Activated CD4-positive, alpha-beta T cell treated with anti-CD3 and anti-CD28 coated beads, Interleukin-2, amount 10 ng/mL, durations not matched to agents 7 days and 5 days (primary cell): ENCODE results near the gene IGF1R. TPM values are rescaled to one million over a fixed set of nuclear protein-coding genes. Genes with fewer than 3 reads are reported as not detected.

ENCODE experiments used
- CTCF ChIA-PET: fragments of 350-600 bp; sonication (Branson Sonifier 250); formaldehyde crosslinking; loops from one replicate; lab custom pipeline; 2021; ENCODE audit warnings: antibody characterized with exemption; lab: Charles Lee
- POLR2A ChIA-PET: fragments of 350-600 bp; sonication (Branson Sonifier 250); formaldehyde crosslinking; loops from one replicate; lab custom pipeline; 2021; ENCODE audit warnings: antibody characterized with exemption; lab: Charles Lee
- DNase-seq: peaks from one replicate; pipeline ENCODE4 v3.0.0-alpha.2; 2020
- H3K27ac Mint-ChIP-seq: one replicate; pipeline ENCODE4 v1.8.0; 2021; ENCODE audit warnings: mild to moderate bottlenecking, moderate library complexity, mixed read lengths
- H3K27me3 Mint-ChIP-seq: one replicate; pipeline ENCODE4 v1.8.0; 2021; ENCODE audit warnings: mixed read lengths
- H3K36me3 Mint-ChIP-seq: one replicate; pipeline ENCODE4 v1.8.0; 2021; ENCODE audit warnings: low read depth, mixed read lengths
- H3K4me1 Mint-ChIP-seq: one replicate; pipeline ENCODE4 v1.8.0; 2021; ENCODE audit warnings: mixed read lengths
- H3K4me3 Mint-ChIP-seq: one replicate; pipeline ENCODE4 v1.8.0; 2021; ENCODE audit warnings: mild to moderate bottlenecking, moderate library complexity, mixed read lengths
- H3K9me3 Mint-ChIP-seq: one replicate; pipeline ENCODE4 v1.8.0; 2021; ENCODE audit warnings: mixed read lengths
- total RNA-seq, 2 experiments: library from RNA; stranded (reverse); gene quantifications; one replicate each; pipeline ENCODE4 v1.2.3, GENCODE V29; 2021

Gene IGF1R
- total RNA-seq, 2 experiments from 2014 or later: 18.8 to 24.8 TPM

GRCh38 chr15:98951004-98951403 is 302.7 kb downstream of the IGF1R start:
- CTCF ChIA-PET: no interaction called here
- H3K36me3 Mint-ChIP-seq: no peaks in the 10 kb centered on the region
- POLR2A ChIA-PET: no interaction called here
- no peaks in the 10 kb centered on the region for H3K27me3 Mint-ChIP-seq
- no peaks in the 10 kb centered on the region for H3K9me3 Mint-ChIP-seq
- no peak overlapping the region for H3K4me3 Mint-ChIP-seq
- peaks cover 20% of the 10 kb centered on the region for H3K4me1 Mint-ChIP-seq
- peak overlapping the region; percentile 54 for H3K27ac Mint-ChIP-seq
- DNase-seq: no peak

DNA sequence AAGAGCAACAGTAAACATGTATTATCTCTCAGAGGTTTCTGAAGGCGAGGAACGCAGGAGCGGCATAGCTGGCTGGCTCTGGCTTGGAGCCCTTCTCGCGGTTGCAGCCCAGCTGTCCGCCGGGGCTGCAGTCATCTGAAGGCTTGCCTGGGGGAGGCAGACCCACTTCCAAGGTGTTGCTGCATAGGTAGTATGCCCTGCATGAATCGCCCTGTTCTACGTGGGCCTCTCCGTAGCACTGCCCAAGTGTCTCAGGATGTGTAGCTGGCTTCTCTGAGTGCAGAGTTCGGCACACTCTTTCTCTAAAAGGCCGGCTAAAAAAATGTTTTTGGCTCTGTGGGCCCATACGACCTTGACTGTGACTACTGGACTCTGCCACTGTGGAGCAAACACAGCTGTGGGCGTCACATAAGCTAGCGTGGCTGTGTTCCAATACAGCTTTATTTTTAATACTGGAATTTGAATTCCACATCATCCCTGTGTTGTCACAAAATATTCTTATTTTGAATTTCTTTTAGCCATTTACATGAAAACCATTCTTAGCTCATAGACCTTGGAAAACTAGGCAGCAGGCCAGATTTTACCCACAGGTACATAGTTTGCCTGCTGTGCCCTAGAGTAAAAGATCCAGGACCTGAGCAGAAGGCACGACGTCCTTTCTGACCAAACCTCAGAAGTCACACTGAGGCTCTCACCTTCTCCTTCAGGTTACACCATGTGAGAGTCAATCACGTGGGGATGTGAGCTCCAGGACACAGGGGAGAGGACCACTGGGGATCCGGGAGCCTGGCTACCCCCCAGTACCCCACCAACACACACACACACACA is 303.4 kb downstream of the IGF1R start:
- peak overlapping the region; percentile 68 for H3K27ac Mint-ChIP-seq
- CTCF ChIA-PET: no interaction called here
- H3K4me3 Mint-ChIP-seq: no peak overlapping the region
- H3K9me3 Mint-ChIP-seq: no peaks in the 10 kb centered on the region
- no peaks in the 10 kb centered on the region for H3K27me3 Mint-ChIP-seq
- POLR2A ChIA-PET: no interaction called here
- H3K36me3 Mint-ChIP-seq: no peaks in the 10 kb centered on the region
- H3K4me1 Mint-ChIP-seq: peaks cover 24% of the 10 kb centered on the region
- DNase-seq: no peak

DNA sequence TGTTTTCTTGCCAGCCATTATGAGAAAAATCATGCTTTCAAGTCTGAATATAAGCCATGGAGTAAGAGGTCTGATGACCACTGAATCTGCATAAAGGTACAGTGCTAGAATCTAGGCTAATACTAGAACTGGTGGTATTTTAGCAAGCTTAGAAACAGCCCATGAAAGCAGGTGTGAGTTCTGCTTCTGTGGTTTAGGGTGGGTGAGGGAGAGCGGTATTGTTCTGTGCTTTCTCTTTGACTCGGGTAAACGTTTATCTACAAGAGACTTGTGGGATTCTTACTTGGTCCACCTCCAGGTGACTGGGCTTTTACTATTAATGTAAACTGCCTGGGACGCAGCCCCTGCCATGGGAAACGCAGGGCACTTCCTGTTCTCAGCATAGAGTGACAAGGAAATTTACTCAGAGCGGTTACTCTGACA is 304.1 kb downstream of the IGF1R start:
- ChIA-PET POLR2A (no interaction called here), CTCF (interaction anchor here (0.5 to 1.2 kb wide), 2 partner anchors 9 to 111 kb away, joined by 3 read pairs; no protein-coding TSS in a partner anchor)
- H3K36me3 Mint-ChIP-seq: peaks cover 5% of the 10 kb centered on the region
- no peaks in the 10 kb centered on the region for H3K9me3 Mint-ChIP-seq
- H3K27ac Mint-ChIP-seq: peak overlapping the region; percentile 68
- no peak overlapping the region for H3K4me3 Mint-ChIP-seq
- DNase-seq: peak; percentile 17
- H3K27me3 Mint-ChIP-seq: no peaks in the 10 kb centered on the region
- peaks cover 24% of the 10 kb centered on the region for H3K4me1 Mint-ChIP-seq

DNA sequence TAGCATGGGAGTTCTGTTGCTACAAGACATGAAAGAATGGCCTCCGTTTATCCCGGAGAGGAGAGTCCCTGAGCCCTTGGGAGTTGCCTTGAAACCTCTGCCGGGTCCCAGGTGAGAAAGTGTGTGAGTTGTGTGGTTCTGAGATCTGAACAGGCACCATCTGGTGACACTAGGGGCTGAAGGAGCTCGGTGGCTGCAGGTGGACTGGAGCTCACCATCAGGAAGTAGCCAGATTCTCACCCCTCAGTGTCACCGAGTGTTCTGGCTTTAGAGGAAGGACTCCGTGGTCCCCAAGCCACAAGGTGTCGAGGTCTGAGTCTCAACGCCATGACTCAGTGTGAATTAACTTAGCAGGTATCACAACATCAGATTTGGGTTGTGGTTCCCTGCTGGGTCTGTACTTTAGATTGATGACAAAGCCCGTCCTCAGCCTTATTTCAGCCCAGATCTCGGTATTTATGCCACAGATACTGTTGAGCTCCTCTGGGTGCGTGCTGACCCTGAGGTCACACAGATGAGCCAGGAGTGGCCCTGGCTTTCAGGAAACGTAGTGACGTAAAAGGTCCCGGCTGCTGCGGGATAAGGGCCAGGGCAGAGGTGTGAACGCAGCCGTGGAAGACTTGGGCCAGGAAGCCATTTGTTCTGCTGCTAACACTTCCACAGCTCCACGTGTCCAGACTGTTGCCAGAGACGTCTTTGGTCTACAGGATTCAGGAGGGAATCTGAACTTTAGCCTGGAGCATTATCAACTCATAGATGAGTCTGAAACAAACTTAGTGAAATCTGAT is 304.9 kb downstream of the IGF1R start:
- Mint-ChIP-seq H3K4me3 (no peak overlapping the region), H3K27me3 (no peaks in the 10 kb centered on the region), H3K9me3 (no peaks in the 10 kb centered on the region), H3K4me1 (peaks cover 24% of the 10 kb centered on the region), H3K36me3 (peaks cover 10% of the 10 kb centered on the region), H3K27ac (peak overlapping the region; percentile 68)
- DNase-seq: no peak
- CTCF ChIA-PET: interaction anchor here (0.5 to 1.2 kb wide), 3 partner anchors 9 to 110 kb away, joined by 3 to 4 read pairs (median 3); no protein-coding TSS in a partner anchor
- POLR2A ChIA-PET: no interaction called here

- Mint-ChIP-seq H3K36me3 (peaks cover 10% of the 10 kb centered on the region), H3K9me3 (no peaks in the 10 kb centered on the region), H3K4me1 (peaks cover 24% of the 10 kb centered on the region), H3K27ac (no peak overlapping the region), H3K4me3 (no peak overlapping the region), H3K27me3 (no peaks in the 10 kb centered on the region)
- POLR2A ChIA-PET: no interaction called here
- no peak for DNase-seq
- CTCF ChIA-PET: no interaction called here
These were observed 305.6 kb downstream of the IGF1R start for GRCh38 chr15:98953968-98954367.

DNA sequence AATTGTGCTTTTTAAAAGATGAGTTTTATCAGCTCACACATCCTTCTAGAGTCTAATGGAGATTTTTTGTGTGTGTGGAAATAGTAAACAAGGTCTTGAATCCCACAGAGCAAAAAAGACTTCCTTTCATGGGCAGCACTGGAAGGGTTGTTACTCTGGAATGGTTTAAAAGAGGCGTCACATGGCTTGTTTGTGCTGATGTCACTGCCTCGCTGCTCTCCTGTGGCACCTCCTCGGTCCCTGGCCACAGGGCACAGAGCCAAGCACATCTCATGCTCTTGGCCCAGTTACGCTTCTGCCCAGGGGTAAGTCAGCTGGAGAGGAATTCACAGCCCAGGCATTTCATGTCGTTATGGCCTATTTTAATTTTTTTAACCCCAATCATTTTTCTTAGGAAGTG is 306.1 kb downstream of the IGF1R start:
- Mint-ChIP-seq H3K4me3 (no peak overlapping the region), H3K9me3 (no peaks in the 10 kb centered on the region), H3K36me3 (peaks cover 10% of the 10 kb centered on the region), H3K27me3 (no peaks in the 10 kb centered on the region), H3K27ac (no peak overlapping the region), H3K4me1 (peaks cover 24% of the 10 kb centered on the region)
- ChIA-PET CTCF (no interaction called here), POLR2A (no interaction called here)
- no peak for DNase-seq

GRCh38 chr15:98955331-98955730 is 307.0 kb downstream of the IGF1R start:
- H3K4me1 Mint-ChIP-seq: peaks cover 24% of the 10 kb centered on the region
- CTCF ChIA-PET: no interaction called here
- H3K4me3 Mint-ChIP-seq: no peak overlapping the region
- peaks cover 10% of the 10 kb centered on the region for H3K36me3 Mint-ChIP-seq
- POLR2A ChIA-PET: no interaction called here
- no peaks in the 10 kb centered on the region for H3K9me3 Mint-ChIP-seq
- no peaks in the 10 kb centered on the region for H3K27me3 Mint-ChIP-seq
- DNase-seq: no peak
- H3K27ac Mint-ChIP-seq: no peak overlapping the region

DNA sequence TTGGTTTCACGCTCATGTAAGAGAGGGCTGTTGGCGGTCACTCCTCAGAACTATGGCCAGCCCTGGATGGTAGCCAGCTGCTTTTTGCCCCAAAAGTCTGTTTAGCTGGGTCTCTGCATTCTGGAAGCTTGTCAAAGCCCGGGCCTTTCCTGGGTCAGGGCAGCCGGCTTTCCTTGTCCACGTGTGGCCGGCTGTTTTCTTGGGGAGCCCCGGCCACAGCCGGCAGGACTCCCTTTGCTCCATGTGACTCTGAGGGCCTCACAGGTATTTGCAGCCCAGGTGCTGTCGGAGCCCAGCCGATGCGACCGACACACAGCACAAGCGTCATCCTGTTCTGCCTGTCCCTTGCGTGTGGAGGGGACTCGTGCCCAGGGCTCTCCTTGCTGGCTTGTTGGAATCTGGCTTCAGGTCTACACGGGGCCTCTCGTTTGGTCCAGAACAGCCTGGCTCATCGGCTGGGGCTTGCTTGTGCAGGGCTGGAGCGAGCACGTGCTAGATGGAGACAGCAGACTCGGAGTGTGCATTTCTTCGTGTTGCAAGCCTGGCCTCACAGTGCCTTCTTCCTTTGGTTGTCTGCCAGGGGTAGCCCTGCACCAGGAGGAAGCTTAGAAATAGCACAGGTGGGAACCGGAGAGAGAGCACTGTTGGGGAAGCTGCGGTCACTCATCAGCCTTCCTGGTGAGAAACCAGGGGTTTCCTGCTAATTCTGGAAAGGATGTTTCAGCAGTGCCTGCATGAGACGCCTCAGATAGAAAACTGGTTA is 307.8 kb downstream of the IGF1R start:
- CTCF ChIA-PET: no interaction called here

GRCh38 chr15:98956796-98957553 is 308.6 kb downstream of the IGF1R start:
- H3K4me1 Mint-ChIP-seq: peaks cover 22% of the 10 kb centered on the region
- POLR2A ChIA-PET: no interaction called here
- no peak overlapping the region for H3K4me3 Mint-ChIP-seq
- H3K27ac Mint-ChIP-seq: no peak overlapping the region
- peaks cover 24% of the 10 kb centered on the region for H3K36me3 Mint-ChIP-seq
- CTCF ChIA-PET: no interaction called here
- peaks cover 9% of the 10 kb centered on the region for H3K9me3 Mint-ChIP-seq
- DNase-seq: no peak
- no peaks in the 10 kb centered on the region for H3K27me3 Mint-ChIP-seq

More for the DNA sequence above, 307.8 kb downstream of the IGF1R start:
- H3K36me3 Mint-ChIP-seq: peaks cover 15% of the 10 kb centered on the region
- POLR2A ChIA-PET: no interaction called here
- H3K9me3 Mint-ChIP-seq: peaks cover 1% of the 10 kb centered on the region
- H3K27ac Mint-ChIP-seq: peak overlapping the region; percentile 42
- H3K4me1 Mint-ChIP-seq: peaks cover 24% of the 10 kb centered on the region
- H3K27me3 Mint-ChIP-seq: no peaks in the 10 kb centered on the region
- H3K4me3 Mint-ChIP-seq: no peak overlapping the region
- DNase-seq: no peak

DNA sequence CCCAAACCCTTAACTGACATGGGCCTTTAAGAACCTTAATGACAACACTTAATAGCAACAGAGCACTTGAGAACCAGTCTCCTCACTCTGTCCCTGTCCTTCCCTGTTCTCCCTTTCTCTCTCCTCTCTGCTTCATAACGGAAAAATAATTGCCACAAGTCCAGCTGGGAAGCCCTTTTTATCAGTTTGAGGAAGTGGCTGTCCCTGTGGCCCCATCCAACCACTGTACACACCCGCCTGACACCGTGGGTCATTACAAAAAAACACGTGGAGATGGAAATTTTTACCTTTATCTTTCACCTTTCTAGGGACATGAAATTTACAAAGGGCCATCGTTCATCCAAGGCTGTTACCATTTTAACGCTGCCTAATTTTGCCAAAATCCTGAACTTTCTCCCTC is 309.3 kb downstream of the IGF1R start:
- DNase-seq: no peak
- H3K36me3 Mint-ChIP-seq: peaks cover 31% of the 10 kb centered on the region
- H3K4me3 Mint-ChIP-seq: no peak overlapping the region
- ChIA-PET POLR2A (no interaction called here), CTCF (no interaction called here)
- no peaks in the 10 kb centered on the region for H3K27me3 Mint-ChIP-seq
- no peak overlapping the region for H3K27ac Mint-ChIP-seq
- peaks cover 16% of the 10 kb centered on the region for H3K4me1 Mint-ChIP-seq
- peaks cover 16% of the 10 kb centered on the region for H3K9me3 Mint-ChIP-seq

GRCh38 chr15:98958076-98958475 is 309.7 kb downstream of the IGF1R start:
- ChIA-PET POLR2A (no interaction called here), CTCF (no interaction called here)
- peaks cover 18% of the 10 kb centered on the region for H3K9me3 Mint-ChIP-seq
- no peak for DNase-seq
- no peaks in the 10 kb centered on the region for H3K27me3 Mint-ChIP-seq
- peaks cover 33% of the 10 kb centered on the region for H3K36me3 Mint-ChIP-seq
- peaks cover 11% of the 10 kb centered on the region for H3K4me1 Mint-ChIP-seq
- H3K4me3 Mint-ChIP-seq: no peak overlapping the region
- no peak overlapping the region for H3K27ac Mint-ChIP-seq

GRCh38 chr15:98958918-98959639 is 310.7 kb downstream of the IGF1R start:
- H3K9me3 Mint-ChIP-seq: peaks cover 18% of the 10 kb centered on the region
- H3K27ac Mint-ChIP-seq: no peak overlapping the region
- no peak overlapping the region for H3K4me3 Mint-ChIP-seq
- ChIA-PET POLR2A (no interaction called here), CTCF (no interaction called here)
- DNase-seq: no peak
- H3K4me1 Mint-ChIP-seq: peaks cover 5% of the 10 kb centered on the region
- peaks cover 36% of the 10 kb centered on the region for H3K36me3 Mint-ChIP-seq
- no peaks in the 10 kb centered on the region for H3K27me3 Mint-ChIP-seq
